Neural progenitor cell (in vitro differentiated cells): ENCODE data around the gene PSPN. TPM values are rescaled to one million over a fixed set of nuclear protein-coding genes. Genes with fewer than 3 reads are reported as not detected.
A peak's percentile ranks its signal among the peaks of the same experiment; 100 is the strongest.
"Not testable (repeated sequence)": the region's sequence is repeated elsewhere in the genome, so short reads cannot be mapped to it uniquely, and the experiment has no call there.

Experiments
- DNase-seq: peaks from one replicate; pipeline ENCODE4 v3.0.0-alpha.2; 2016; ENCODE audit warnings: low spot score
- H2AFZ ChIP-seq: fragments of 200-600 bp; sonication (generic); replicated peaks from 2 replicates; pipeline ENCODE4 v1.6.1; 2016; ENCODE audit warnings: antibody characterized with exemption
- H3F3A ChIP-seq: fragments of 200-600 bp; sonication (generic); 2 replicates; pipeline ENCODE4 v1.6.1; 2016; ENCODE audit warnings: antibody characterized with exemption, low read depth
- H3K27ac ChIP-seq: fragments of 200-600 bp; sonication (generic); 2 replicates; pipeline ENCODE4 v1.5.1; 2016; ENCODE audit warnings: mild to moderate bottlenecking
- H3K27me3 ChIP-seq: fragments of 200-600 bp; sonication (generic); 2 replicates; pipeline ENCODE4 v1.6.1; 2016; ENCODE audit warnings: mild to moderate bottlenecking, moderate library complexity
- H3K36me3 ChIP-seq: fragments of 200-600 bp; sonication (generic); 2 replicates; pipeline ENCODE4 v1.5.1; 2016
- H3K4me1 ChIP-seq: fragments of 200-600 bp; sonication (generic); 2 replicates; pipeline ENCODE4 v1.6.1; 2016; ENCODE audit warnings: mixed run types
- H3K4me2 ChIP-seq: fragments of 200-600 bp; sonication (generic); 2 replicates; pipeline ENCODE4 v1.6.1; 2016
- H3K4me3 ChIP-seq: fragments of 200-600 bp; sonication (generic); 2 replicates; pipeline ENCODE4 v1.5.1; 2016
- H3K79me2 ChIP-seq: fragments of 200-600 bp; sonication (generic); 2 replicates; pipeline ENCODE4 v1.6.1; 2016; ENCODE audit warnings: low read depth
- H3K9ac ChIP-seq: fragments of 200-600 bp; sonication (generic); 2 replicates; pipeline ENCODE4 v1.6.1; 2016
- H3K9me3 ChIP-seq: fragments of 200-600 bp; sonication (generic); 2 replicates; pipeline ENCODE4 v1.5.1; 2016; ENCODE audit warnings: low read depth
- H4K20me1 ChIP-seq: fragments of 200-600 bp; sonication (generic); 2 replicates; pipeline ENCODE4 v1.6.1; 2016; ENCODE audit warnings: low read depth
- H3K27ac Mint-ChIP-seq: 3 replicates; pipeline ENCODE4 v1.8.0; 2021; ENCODE audit warnings: mixed read lengths
- H3K27me3 Mint-ChIP-seq: 2 replicates; pipeline ENCODE4 v1.8.0; 2022; ENCODE audit warnings: low read depth, mild to moderate bottlenecking, inconsistent platforms, moderate library complexity, mixed read lengths; ENCODE audit not compliant: insufficient read depth
- H3K36me3 Mint-ChIP-seq: 3 replicates; pipeline ENCODE4 v1.8.0; 2021; ENCODE audit warnings: mixed read lengths
- H3K4me1 Mint-ChIP-seq: 3 replicates; pipeline ENCODE4 v1.8.0; 2021; ENCODE audit warnings: mixed read lengths
- H3K4me3 Mint-ChIP-seq: 3 replicates; pipeline ENCODE4 v1.8.0; 2021; ENCODE audit warnings: mild to moderate bottlenecking, moderate library complexity, mixed read lengths
- H3K9me3 Mint-ChIP-seq: 3 replicates; pipeline ENCODE4 v1.8.0; 2020; ENCODE audit warnings: mixed read lengths
- CTCF ChIP-seq: fragments of 200-600 bp; sonication (generic); IDR thresholded peaks from 2 replicates; pipeline ENCODE4 v1.5.1; 2017; ENCODE audit warnings: antibody characterized with exemption, mild to moderate bottlenecking
- EZH2 ChIP-seq: fragments of 200-600 bp; sonication (generic); IDR thresholded peaks from 2 replicates; pipeline ENCODE4 v1.6.1; 2017; ENCODE audit warnings: antibody characterized with exemption, mild to moderate bottlenecking, moderate library complexity
- EZH2phosphoT487 ChIP-seq: fragments of 200-600 bp; sonication (generic); IDR thresholded peaks from 2 replicates; pipeline ENCODE4 v1.6.1; 2017; ENCODE audit warnings: antibody characterized with exemption
- total RNA-seq: library from RNA; depleted of rRNA; stranded (reverse); fragments of >200 nt; gene quantifications from 2 replicates; pipeline ENCODE4 v1.2.3, GENCODE V29; 2015; ENCODE audit warnings: low replicate concordance

The PSPN gene
- total RNA-seq, 1 donor from 2014 or later: 0.92 TPM

- H4K20me1 ChIP-seq: no peaks in the 10 kb centered on the region
- H3K4me2 ChIP-seq: peak overlapping the region; percentile 93
- no peak overlapping the region for H3K27ac ChIP-seq
- H2AFZ ChIP-seq: no peak overlapping the region
- Mint-ChIP-seq H3K4me1 (peaks cover 17% of the 10 kb centered on the region), H3K36me3 (peaks cover 9% of the 10 kb centered on the region), H3K27ac (peak overlapping the region; percentile 15), H3K27me3 (peaks cover 7% of the 10 kb centered on the region), H3K9me3 (no peaks in the 10 kb centered on the region), H3K4me3 (peak overlapping the region; percentile 91)
- peak overlapping the region; percentile 73 for H3K4me3 ChIP-seq
- TF ChIP-seq EZH2phosphoT487 (no peak), CTCF (no peak), EZH2 (no peak)
- H3K27me3 ChIP-seq: no peaks in the 10 kb centered on the region
- no peak for DNase-seq
- peak overlapping the region; percentile 48 for H3K9ac ChIP-seq
- peaks cover 4% of the 10 kb centered on the region for H3K4me1 ChIP-seq
- H3F3A ChIP-seq: no peaks in the 10 kb centered on the region
- H3K9me3 ChIP-seq: no peaks in the 10 kb centered on the region
- no peaks in the 10 kb centered on the region for H3K36me3 ChIP-seq
- H3K79me2 ChIP-seq: peaks cover 6% of the 10 kb centered on the region
Measured at GRCh38 chr19:6362351-6362801, 13.4 kb downstream of the PSPN start.

GRCh38 chr19:6362027-6362350 lies 13.7 kb downstream of the PSPN start:
- Mint-ChIP-seq H3K4me3 (peak overlapping the region; percentile 91), H3K36me3 (peaks cover 9% of the 10 kb centered on the region), H3K4me1 (peaks cover 17% of the 10 kb centered on the region), H3K9me3 (no peaks in the 10 kb centered on the region), H3K27me3 (peaks cover 6% of the 10 kb centered on the region), H3K27ac (no peak overlapping the region)
- H3K9me3 ChIP-seq: no peaks in the 10 kb centered on the region
- no peak for DNase-seq
- H3K9ac ChIP-seq: peak overlapping the region; percentile 48
- H3K4me3 ChIP-seq: peak overlapping the region; percentile 73
- H3K79me2 ChIP-seq: peaks cover 6% of the 10 kb centered on the region
- no peaks in the 10 kb centered on the region for H3K27me3 ChIP-seq
- no peak overlapping the region for H3K27ac ChIP-seq
- H3K4me1 ChIP-seq: peaks cover 4% of the 10 kb centered on the region
- TF ChIP-seq CTCF: no peak
- H3F3A ChIP-seq: no peaks in the 10 kb centered on the region
- H3K36me3 ChIP-seq: no peaks in the 10 kb centered on the region
- no peaks in the 10 kb centered on the region for H4K20me1 ChIP-seq
- peak overlapping the region; percentile 82 for H2AFZ ChIP-seq
- H3K4me2 ChIP-seq: peak overlapping the region; percentile 93

GRCh38 chr19:6360857-6361216 lies 14.9 kb downstream of the PSPN start:
- not testable (repeated sequence) for H3K27ac ChIP-seq, H3K9me3 Mint-ChIP-seq, H3F3A ChIP-seq, H3K36me3 ChIP-seq, H3K79me2 ChIP-seq, H3K27me3 ChIP-seq, H3K36me3 Mint-ChIP-seq, H3K9ac ChIP-seq, H4K20me1 ChIP-seq, H3K9me3 ChIP-seq, H3K4me2 ChIP-seq, H3K27ac Mint-ChIP-seq, DNase-seq, H3K27me3 Mint-ChIP-seq, H3K4me1 ChIP-seq
- Histone ChIP-seq H3K4me3 (peak overlapping the region; percentile 73), H2AFZ (peak overlapping the region; percentile 82)
- Mint-ChIP-seq H3K4me3 (peak overlapping the region; percentile 91), H3K4me1 (peaks cover 20% of the 10 kb centered on the region)

GRCh38 chr19:6360445-6360844 lies 15.3 kb downstream of the PSPN start:
- H3K9me3 Mint-ChIP-seq, H4K20me1 ChIP-seq, H3K9ac ChIP-seq, H3K4me2 ChIP-seq, H2AFZ ChIP-seq, H3F3A ChIP-seq, H3K4me1 ChIP-seq, DNase-seq, H3K27ac Mint-ChIP-seq, H3K27me3 ChIP-seq, H3K36me3 Mint-ChIP-seq, H3K27ac ChIP-seq, H3K27me3 Mint-ChIP-seq, H3K36me3 ChIP-seq, H3K79me2 ChIP-seq, H3K4me3 ChIP-seq, H3K9me3 ChIP-seq: not testable (repeated sequence)
- Mint-ChIP-seq H3K4me1 (peaks cover 20% of the 10 kb centered on the region), H3K4me3 (peak overlapping the region; percentile 60)
